Activated effector memory CD4-positive, alpha-beta T cell treated with anti-CD3 and anti-CD28 coated beads, Interleukin-2, amount 50 U/mL, for 16 hours (primary cell): Measurements from ENCODE around the gene VSIG8.

Source experiments
- DNase-seq: peaks from one replicate; pipeline ENCODE4 v3.0.0-alpha.2; 2020

The VSIG8 gene

DNA sequence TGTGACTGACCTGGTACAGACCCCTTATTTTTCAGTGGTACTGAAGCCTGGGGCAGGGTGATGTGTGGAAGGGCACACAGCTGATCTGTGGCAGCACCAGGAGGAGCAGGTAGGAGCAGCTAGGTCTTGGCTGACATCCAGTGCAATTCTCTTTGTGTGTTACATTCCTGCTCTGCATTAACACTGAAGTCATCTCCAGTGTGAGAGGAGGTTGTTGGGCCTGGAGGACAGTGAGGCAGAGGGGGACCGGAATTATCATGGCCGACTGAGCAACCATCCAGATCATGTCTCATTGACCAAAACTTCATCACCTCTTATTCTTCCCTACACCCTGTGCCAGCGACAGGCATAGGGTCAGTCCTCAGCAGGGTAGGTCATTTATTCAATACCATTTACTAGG lies 34.3 kb downstream of the VSIG8 start:
- no peak for DNase-seq

DNA sequence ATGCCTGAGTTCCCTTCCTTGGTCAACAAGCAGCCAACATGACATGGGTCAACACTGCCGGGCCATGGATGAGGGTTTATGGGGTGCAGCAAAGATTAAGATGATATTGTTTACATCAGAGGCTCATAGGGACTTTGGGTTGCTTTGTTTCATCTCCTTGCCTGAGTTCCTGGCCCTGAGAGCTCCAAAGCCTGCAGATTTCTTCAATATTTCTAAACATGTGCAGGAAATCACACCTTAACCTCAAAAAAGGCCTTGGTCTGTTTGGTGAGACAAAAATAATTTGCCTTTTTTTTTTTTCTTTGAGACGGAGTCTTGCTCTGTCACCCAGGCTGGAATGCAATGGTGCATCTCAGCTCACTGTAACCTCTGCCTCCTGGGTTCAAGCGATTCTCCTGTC lies 34.9 kb downstream of the VSIG8 start:
- no peak for DNase-seq

DNA sequence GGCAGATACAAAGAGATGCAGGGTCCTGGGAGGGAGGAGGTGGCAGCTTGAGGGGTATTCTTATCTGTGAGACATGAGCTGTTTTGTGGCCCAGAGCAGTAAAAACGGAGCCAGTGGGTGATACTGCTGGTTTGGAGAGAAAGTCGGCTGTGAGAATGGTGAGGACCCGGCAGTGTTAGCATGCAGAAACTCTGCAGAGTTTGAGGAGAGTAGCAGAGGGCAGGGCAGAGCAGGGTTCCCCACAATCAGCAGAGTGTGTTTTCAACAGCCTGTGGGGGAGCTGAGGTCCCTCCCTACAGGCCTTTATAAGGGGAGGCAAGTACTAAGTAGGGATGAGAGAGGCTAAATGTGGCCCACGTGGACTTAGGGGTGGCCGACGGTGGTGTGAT lies 35.4 kb downstream of the VSIG8 start:
- no peak for DNase-seq

DNA sequence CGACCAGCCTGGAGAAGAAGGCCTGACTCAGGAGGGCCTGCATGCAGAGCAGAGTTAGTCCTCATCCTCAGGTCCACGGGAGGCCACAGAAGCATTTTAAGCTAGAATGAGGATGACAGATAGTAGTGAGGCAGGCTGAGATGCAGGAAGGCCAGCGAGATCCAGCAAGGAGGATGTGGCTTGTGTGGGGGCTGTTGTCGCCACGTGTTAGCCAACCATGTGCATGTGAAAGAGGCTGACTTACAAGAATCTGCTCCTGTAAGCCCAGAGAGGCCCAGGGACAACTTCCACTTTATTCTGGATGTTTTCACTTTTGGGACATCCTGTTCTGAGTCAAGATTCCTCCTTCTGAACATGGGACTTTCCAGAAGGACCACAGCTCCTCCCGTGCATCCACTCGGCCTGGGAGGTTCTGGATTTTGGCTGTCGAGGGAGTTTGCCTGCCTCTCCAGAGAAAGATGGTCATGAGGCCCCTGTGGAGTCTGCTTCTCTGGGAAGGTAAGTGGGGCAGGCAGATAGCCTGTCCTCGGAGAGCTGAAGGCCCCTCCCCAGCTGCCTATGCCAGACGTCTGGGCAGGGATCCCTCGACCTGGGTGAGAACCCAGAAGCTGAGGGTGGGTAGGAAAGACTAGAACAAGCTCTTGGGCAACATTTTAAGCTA lies 35.9 kb downstream of the VSIG8 start, which contains the start of gene SLAMF8:
SLAMF8 (plus strand) TSS at position 433 of the 661 bp plus-strand sequence; CDS start at position 459, 26 bp downstream.
- no peak for DNase-seq

DNA sequence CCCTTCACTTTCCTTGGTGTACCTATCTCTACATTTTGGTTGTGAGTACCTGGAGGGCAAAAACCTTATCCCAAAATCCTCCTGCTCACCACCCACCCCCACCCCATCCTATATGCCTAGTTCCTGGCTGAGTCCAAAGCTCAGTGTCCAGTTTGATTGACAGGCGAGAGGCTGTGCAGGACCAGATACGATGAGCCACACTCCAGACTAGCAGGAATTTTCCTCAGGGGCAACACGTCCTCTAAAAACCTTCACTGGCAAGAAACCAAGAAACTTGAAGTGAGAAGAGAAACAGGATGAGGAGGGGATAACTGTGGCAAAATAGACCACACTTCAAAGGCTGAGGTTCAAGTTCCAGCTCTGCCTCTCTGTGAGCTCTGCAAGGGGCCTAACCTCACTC lies 36.9 kb downstream of the VSIG8 start:
- no peak for DNase-seq

DNA sequence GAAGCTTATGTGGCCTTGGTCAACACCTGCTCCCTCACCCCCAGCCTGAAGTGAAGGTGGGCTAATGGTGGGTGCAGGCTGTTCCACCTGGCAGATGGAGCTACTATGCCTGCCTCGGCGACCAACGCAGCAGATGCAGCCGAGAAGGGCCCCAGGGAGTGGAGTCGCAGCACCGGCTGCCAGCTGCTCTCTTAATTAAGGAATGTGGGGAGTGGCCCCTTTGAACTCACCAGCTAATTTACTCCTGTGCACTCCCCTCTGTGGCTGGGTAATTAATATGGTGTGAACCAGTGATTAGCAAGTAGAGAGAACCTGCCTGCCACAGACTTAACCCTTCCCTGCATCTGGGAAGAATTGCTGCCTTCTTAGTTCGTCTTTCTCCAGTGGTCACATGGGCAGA lies 39.1 kb downstream of the VSIG8 start:
- no peak for DNase-seq

DNA sequence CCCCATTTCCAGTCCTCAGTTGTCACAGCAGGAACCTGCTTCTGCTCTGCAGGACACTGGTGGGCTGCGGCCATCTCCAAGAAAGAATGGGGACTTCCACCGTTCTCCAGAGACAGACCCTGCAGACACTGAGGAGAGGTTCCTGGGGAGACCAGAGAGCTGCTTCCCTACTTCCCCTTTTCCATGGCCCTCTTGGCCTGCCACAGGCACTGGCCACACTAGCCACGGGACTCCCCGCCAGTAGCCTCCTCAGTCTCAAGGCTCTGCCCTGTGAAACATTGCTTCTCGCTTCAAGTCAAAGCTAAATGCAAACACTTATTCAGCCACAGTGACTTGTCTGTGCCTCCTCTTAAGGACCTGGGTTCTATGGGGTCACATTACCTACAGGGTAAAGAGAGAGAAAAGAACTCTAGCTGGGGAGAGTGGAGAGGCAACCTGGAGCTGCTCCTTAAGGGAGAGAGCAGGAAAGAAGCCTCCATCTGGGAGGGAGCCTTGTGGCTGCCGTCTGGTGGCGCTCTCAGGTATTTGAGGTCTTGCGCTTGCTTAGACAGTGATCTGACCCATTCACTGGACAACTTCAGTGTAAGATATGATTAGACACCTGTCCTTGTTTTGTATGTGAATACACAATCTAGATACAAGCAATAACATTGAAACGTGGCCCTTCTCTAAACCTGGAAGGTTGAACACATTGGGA lies 41.1 kb downstream of the VSIG8 start:
- no peak for DNase-seq

DNA sequence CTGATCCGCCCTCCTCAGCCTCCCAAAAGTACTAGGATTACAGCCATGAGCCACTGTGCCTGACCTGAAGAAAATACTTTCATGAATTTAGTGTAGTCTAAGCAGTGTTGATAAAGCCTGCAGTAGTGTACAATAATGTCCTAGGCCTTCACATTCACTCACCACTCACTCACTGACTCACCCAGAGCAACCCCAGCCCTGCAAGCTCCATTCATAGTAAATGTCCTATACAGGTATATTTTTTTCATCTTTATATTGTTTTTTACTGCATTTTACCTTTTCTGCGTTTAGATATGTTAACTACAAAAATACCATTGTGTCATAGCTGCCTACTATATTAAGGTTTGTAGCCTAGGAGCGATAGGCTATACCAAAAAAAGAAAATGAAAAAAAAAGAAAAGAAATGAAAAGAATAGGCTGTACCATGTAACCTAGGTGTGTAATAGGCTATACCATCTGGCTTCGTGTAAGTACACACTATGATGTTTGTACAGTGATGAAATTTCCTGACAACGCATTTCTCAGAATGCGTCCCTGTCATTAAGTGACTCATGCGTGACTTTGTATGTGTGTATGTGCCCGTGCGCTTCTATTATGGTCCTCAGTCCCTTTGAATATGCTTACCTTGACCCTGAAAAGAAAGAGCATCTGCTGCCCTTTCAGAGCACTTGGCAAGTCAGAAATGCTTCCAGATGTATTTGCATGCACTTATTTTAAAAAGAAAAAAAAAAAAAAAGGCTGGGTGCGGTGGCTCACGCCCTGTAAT lies 45.0 kb downstream of the VSIG8 start:
- DNase-seq: no peak

DNA sequence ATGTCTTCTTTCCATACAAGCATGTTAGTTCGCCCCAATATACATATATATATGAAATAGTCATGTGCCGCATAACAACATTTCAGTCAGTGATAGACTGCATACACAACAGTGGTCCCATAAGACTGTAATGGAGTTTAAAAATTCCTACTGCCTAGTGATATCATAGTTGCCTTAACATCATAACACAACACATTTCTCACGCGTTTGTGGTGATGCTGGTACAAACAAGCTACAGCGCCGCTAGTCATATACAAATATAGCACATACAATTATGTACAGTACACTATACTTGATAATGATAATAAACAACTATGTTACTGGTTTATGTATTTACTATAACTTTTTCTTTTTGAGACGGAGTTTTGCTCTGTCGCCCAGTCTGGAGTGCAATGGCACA lies 46.5 kb downstream of the VSIG8 start:
- no peak for DNase-seq

DNA sequence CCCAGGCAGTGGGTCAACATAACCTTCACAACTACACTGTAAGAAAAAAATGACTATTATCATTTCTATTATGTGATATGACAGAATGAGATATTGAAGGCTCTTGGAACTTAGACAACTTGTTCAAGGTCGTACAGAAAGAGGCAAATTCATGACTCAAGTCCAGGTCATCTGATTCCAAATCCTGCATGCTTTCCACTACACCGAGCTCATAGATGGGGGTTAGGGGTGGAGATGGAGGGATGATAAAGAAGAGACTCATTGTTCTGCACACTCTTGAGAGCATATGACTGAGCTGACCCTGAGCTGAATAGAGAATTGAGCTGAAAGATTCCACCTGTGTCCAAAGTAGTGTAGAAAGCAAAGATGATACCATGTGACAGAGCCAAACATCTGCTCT lies 57.5 kb downstream of the VSIG8 start:
- no peak for DNase-seq
